Prostate gland (tissue), 2 donors: ENCODE measurements around the gene DNAH12. TPM values are rescaled to one million over a fixed set of nuclear protein-coding genes. Genes with fewer than 3 reads are reported as not detected.

Experiments
- DNase-seq: peaks from one replicate; pipeline ENCODE4 v3.0.0-alpha.2; 2019; ENCODE audit warnings: low spot score
- H3K27ac ChIP-seq, 2 donors: fragments of 200-600 bp; sonication (generic); 2 replicates each; pipeline ENCODE4 v1.5.1; 2017 to 2019
- H3K27me3 ChIP-seq: fragments of 200-600 bp; sonication (generic); replicated peaks from 2 replicates; pipeline ENCODE4 v1.5.1; 2019; ENCODE audit not compliant: insufficient read depth
- H3K36me3 ChIP-seq, 2 donors: fragments of 200-600 bp; sonication (generic); 1 replicate in 1 of 2; 2 replicates in 1 of 2; pipeline versions ENCODE4 v1.5.1 to v1.8.1; 2017 to 2019
- H3K4me1 ChIP-seq: fragments of 200-600 bp; sonication (generic); replicated peaks from 2 replicates; pipeline ENCODE4 v1.5.1; 2019
- H3K4me3 ChIP-seq, 2 donors: fragments of 200-600 bp; sonication (generic); 2 replicates each; pipeline ENCODE4 v1.5.1; 2017 to 2019
- H3K9me3 ChIP-seq: fragments of 200-600 bp; sonication (generic); 2 replicates; pipeline ENCODE4 v1.5.1; 2017
- CTCF ChIP-seq, 4 experiments: fragments of 200-600 bp in 2 of 4; fragments of 450-650 bp in 2 of 4; sonication (generic) in 2 of 4; IDR thresholded peaks; 1 replicate in 3 of 4; 2 replicates in 1 of 4; pipeline ENCODE4 v1.5.1; 2016 to 2019; ENCODE audit warnings: antibody characterized with exemption in 4 of 4, mild to moderate bottlenecking in 2 of 4, moderate library complexity in 2 of 4
- POLR2A ChIP-seq: fragments of 450-650 bp; IDR thresholded peaks from one replicate; pipeline ENCODE4 v1.6.1; 2016; ENCODE audit warnings: antibody characterized with exemption, mild to moderate bottlenecking
- POLR2AphosphoS5 ChIP-seq: sonication (generic); formaldehyde crosslinking; IDR thresholded peaks from one replicate; pipeline ENCODE4 v1.6.1; 2017; ENCODE audit warnings: antibody characterized with exemption
- WGBS: methylation state at CpG from one replicate; pipeline ENCODE4 v1.1.5; 2018; 5-methylcytosine and 5-hydroxymethylcytosine counted together
- intact Hi-C: fragments of 100-400 bp; cut with DNase I; formaldehyde crosslinking; loops from one replicate; pipeline ENCODE4 v1.14.2; 2022
- total RNA-seq, 2 donors: library from RNA; depleted of rRNA; stranded (reverse); fragments of >200 nt; gene quantifications; one replicate each; pipeline ENCODE4 v1.1.0, GENCODE V29; 2016

DNAH12 gene
- total RNA-seq, 2 donors from 2014 or later, result 0.05 to 1.8 TPM

DNA sequence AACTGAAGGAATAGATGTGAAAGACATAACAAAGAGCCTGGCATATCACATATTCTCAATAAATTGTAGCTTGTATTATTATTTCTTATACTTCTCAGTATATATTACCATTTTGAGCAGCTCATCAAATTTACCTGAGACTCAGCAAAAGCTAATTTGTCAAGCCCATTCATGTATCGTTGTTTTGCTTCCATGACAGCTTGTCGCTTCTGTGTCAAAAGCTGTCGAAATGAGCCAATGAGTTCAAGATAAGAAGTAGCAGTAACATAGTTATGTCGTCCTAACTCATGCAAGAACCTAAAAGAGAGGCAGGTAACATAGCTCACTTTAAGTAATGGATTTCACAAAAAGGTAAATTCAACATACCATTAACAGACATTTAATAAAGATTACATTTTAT is 157.8 kb downstream of the DNAH12 start:
- no peak for DNase-seq
- intact Hi-C loops, result no loop called here
- no peaks in the 10 kb centered on the region for H3K9me3 ChIP-seq
- no peak overlapping the region for H3K4me3 ChIP-seq
- TF ChIP-seq CTCF (IDR thresholded peaks at IDR 0.05) (no peak), POLR2AphosphoS5 (no peak), POLR2A (no peak)
- WGBS, result 76% methylated on average over 4 of the region's 4 CpGs
- no peaks in the 10 kb centered on the region for H3K27me3 ChIP-seq
- no peaks in the 10 kb centered on the region for H3K36me3 ChIP-seq
- no peak overlapping the region for H3K27ac ChIP-seq
- no peaks in the 10 kb centered on the region for H3K4me1 ChIP-seq

- 86% methylated on average over 5 of the region's 5 CpGs for WGBS
- intact Hi-C loops, result no loop called here
- TF ChIP-seq CTCF (IDR thresholded peaks at IDR 0.05) (no peak), POLR2A (no peak)
- DNase-seq, result no peak
- no peaks in the 10 kb centered on the region for H3K36me3 ChIP-seq
- no peaks in the 10 kb centered on the region for H3K4me1 ChIP-seq
- no peaks in the 10 kb centered on the region for H3K9me3 ChIP-seq
- H3K27ac ChIP-seq, result no peak overlapping the region
- H3K4me3 ChIP-seq, result no peak overlapping the region
- H3K27me3 ChIP-seq, result no peaks in the 10 kb centered on the region
Measured at GRCh38 chr3:57385498-57385897, 158.6 kb downstream of the DNAH12 start.

- TF ChIP-seq POLR2A, result no peak
- TF ChIP-seq POLR2AphosphoS5, result no peak
- no peak for TF ChIP-seq CTCF (IDR thresholded peaks at IDR 0.05)
- Histone ChIP-seq H3K36me3 (no peaks in the 10 kb centered on the region), H3K4me1 (no peaks in the 10 kb centered on the region), H3K27ac (no peak overlapping the region), H3K4me3 (no peak overlapping the region), H3K9me3 (no peaks in the 10 kb centered on the region), H3K27me3 (no peaks in the 10 kb centered on the region)
- WGBS, result 72% methylated on average over 2 of the region's 2 CpGs
- intact Hi-C loops, result no loop called here
- no peak for DNase-seq
Measured at GRCh38 chr3:57383838-57384237, 160.3 kb downstream of the DNAH12 start.

GRCh38 chr3:57383406-57383805 is 160.7 kb downstream of the DNAH12 start:
- DNase-seq, result no peak
- Histone ChIP-seq H3K4me3 (no peak overlapping the region), H3K4me1 (no peaks in the 10 kb centered on the region), H3K27me3 (no peaks in the 10 kb centered on the region), H3K27ac (no peak overlapping the region), H3K9me3 (no peaks in the 10 kb centered on the region), H3K36me3 (no peaks in the 10 kb centered on the region)
- WGBS, result 39% methylated on average over 2 of the region's 2 CpGs
- intact Hi-C loops, result no loop called here
- no peak for TF ChIP-seq POLR2A
- TF ChIP-seq POLR2AphosphoS5, result no peak
- no peak for TF ChIP-seq CTCF (IDR thresholded peaks at IDR 0.05)

GRCh38 chr3:57382933-57383332 is 161.2 kb downstream of the DNAH12 start:
- DNase-seq, result no peak
- H3K36me3 ChIP-seq, result no peaks in the 10 kb centered on the region
- no peaks in the 10 kb centered on the region for H3K4me1 ChIP-seq
- H3K27me3 ChIP-seq, result no peaks in the 10 kb centered on the region
- no peak overlapping the region for H3K4me3 ChIP-seq
- WGBS, result 51% methylated on average over 2 of the region's 2 CpGs
- H3K9me3 ChIP-seq, result no peaks in the 10 kb centered on the region
- H3K27ac ChIP-seq, result no peak overlapping the region
- TF ChIP-seq POLR2A, result no peak
- TF ChIP-seq POLR2AphosphoS5, result no peak
- no peak for TF ChIP-seq CTCF (IDR thresholded peaks at IDR 0.05)
- intact Hi-C loops, result no loop called here
